GM18502 (cell line): Measurements from ENCODE around the gene SP8.

Source experiments
- ATAC-seq: cut with Tn5 transposase; IDR thresholded peaks from one replicate; pipeline ENCODE4 v1.9.1; 2021; ENCODE audit warnings: mild to moderate bottlenecking; ENCODE audit not compliant: unreplicated experiment, poor library complexity

The SP8 gene

GRCh38 chr7:20795361-20795760 is 8.7 kb upstream of the SP8 start:
- no peak for ATAC-seq

GRCh38 chr7:20794676-20795075 is 8.0 kb upstream of the SP8 start:
- no peak for ATAC-seq

GRCh38 chr7:20793694-20794394 is 7.2 kb upstream of the SP8 start:
- ATAC-seq = no peak

GRCh38 chr7:20793248-20793647 is 6.6 kb upstream of the SP8 start:
- no peak for ATAC-seq

GRCh38 chr7:20791538-20792434 is 5.1 kb upstream of the SP8 start:
- ATAC-seq = no peak

- no peak for ATAC-seq
Observed at GRCh38 chr7:20790375-20790774, 3.7 kb upstream of the SP8 start.

GRCh38 chr7:20788420-20788990 is 1.8 kb upstream of the SP8 start:
- ATAC-seq = no peak

GRCh38 chr7:20787660-20788419 is 1.2 kb upstream of the SP8 start:
- no peak for ATAC-seq

GRCh38 chr7:20786421-20786778 is 286 bp downstream of the SP8 start:
- no peak for ATAC-seq

- ATAC-seq = no peak
Observed at GRCh38 chr7:20786049-20786412, 655 bp downstream of the SP8 start.

GRCh38 chr7:20785157-20786048 is 1.3 kb downstream of the SP8 start:
- no peak for ATAC-seq

GRCh38 chr7:20784388-20785156 is 2.1 kb downstream of the SP8 start:
- no peak for ATAC-seq

GRCh38 chr7:20783700-20784387 is 2.8 kb downstream of the SP8 start:
- no peak for ATAC-seq

- ATAC-seq = no peak
Observed at GRCh38 chr7:20783125-20783699, 3.5 kb downstream of the SP8 start.

GRCh38 chr7:20779041-20779440 is 7.6 kb downstream of the SP8 start:
- no peak for ATAC-seq

GRCh38 chr7:20778063-20778721 is 8.5 kb downstream of the SP8 start:
- ATAC-seq = peak; percentile 88

GRCh38 chr7:20777377-20778062 is 9.2 kb downstream of the SP8 start:
- ATAC-seq = peak; percentile 27
